ENCODE data around the gene CTSW. TPM values are rescaled to one million over a fixed set of nuclear protein-coding genes. Genes with fewer than 3 reads are reported as not detected.

CTSW gene
- total and polyA plus RNA-seq, 2 of the 4 experiments (the other 2 are of a cell fraction): 0.07 to 0.18 TPM

GRCh38 chr11:65900125-65900898 lies 20.7 kb downstream of the CTSW start, which contains the start of gene FOSL1:
TSS of gene FOSL1 (minus strand) at chr11:65900388. CDS start at chr11:65900339, 49 bp downstream.
- H3K79me1 ChIP-seq (ENCODE audit: low read depth in 1 of 2, low read length in 2 of 2): peaks cover 28 to 45% of the 10 kb centered on the region in 2 experiments
- H2BK5ac ChIP-seq (ENCODE audit: low read depth, low read length, poor library complexity, severe bottlenecking): peak within 1 kb of the TSS; percentile 100
- H4K20me1 ChIP-seq (ENCODE audit: insufficient read depth, low read length): peaks cover 43% of the 10 kb centered on the region
- CTCF ChIA-PET: interaction anchor here (0.6 to 1.1 kb wide), 2 partner anchors 12 to 257 kb away, joined by 3 to 4 read pairs; partner anchors contain the start of gene FIBP
- peak; percentile 97 for DNase-seq
- H3K9ac ChIP-seq (ENCODE audit: low read depth, low read length): peak within 1 kb of the TSS; percentile 99
- intact Hi-C loops (cut with micrococcal nuclease) (loop anchor here (2.0 kb wide), 1 partner anchor 14 kb away; no protein-coding TSS in a partner anchor), in situ Hi-C loops (cut with MboI; ENCODE audit: low sequenced_read_pairs) (no loop called here), dilution Hi-C loops (cut with HindIII; ENCODE audit: low sequenced_read_pairs, unreplicated experiment) (no loop called here)
- H3K4ac ChIP-seq (ENCODE audit: low read depth, low read length): peak within 1 kb of the TSS; percentile 99
- H3K4me3 ChIP-seq (ENCODE audit: insufficient read depth, low read depth, low read length): peak within 1 kb of the TSS; percentile 98
- H2AK9ac ChIP-seq (replicated peaks; ENCODE audit: low read depth, low read length, poor library complexity): peak within 1 kb of the TSS; percentile 99
- peaks cover 19% of the 10 kb centered on the region for H3K36me3 ChIP-seq (ENCODE audit: control insufficient read depth, insufficient read depth, low read length)
- 0% methylated on average over 35 of the region's 80 CpGs; no CpG with 5 or more reads in 1 of the 2 experiments for WGBS, 2 experiments (ENCODE audit: extremely low coverage in 2 of 2, insufficient read length in 1 of 2)
- no peaks in the 10 kb centered on the region for H3K27me3 ChIP-seq (ENCODE audit: control insufficient read depth, insufficient read depth, low read length)
- H3K18ac ChIP-seq (ENCODE audit: low read depth, low read length): peak within 1 kb of the TSS; percentile 96
- peak within 1 kb of the TSS; percentile 88 to 93 for H4K8ac ChIP-seq (ENCODE audit: low read depth in 2 of 2, low read length in 2 of 2)
- H2BK15ac ChIP-seq (ENCODE audit: low read depth, low read length): peak within 1 kb of the TSS; percentile 99
- peak within 1 kb of the TSS; percentile 100 for H3K14ac ChIP-seq (replicated peaks; ENCODE audit: low read depth, low read length)
- peak; percentile 78 for ATAC-seq (ENCODE audit: low read depth)
- peak within 1 kb of the TSS; percentile 100 for H3K27ac ChIP-seq (ENCODE audit: insufficient read depth, low read length)
- no peaks in the 10 kb centered on the region for H3K9me3 ChIP-seq (ENCODE audit: control insufficient read depth, insufficient read depth, low read length)
- H3K9me1 ChIP-seq (ENCODE audit: insufficient read depth, low read length): peaks cover 21% of the 10 kb centered on the region
- no TSS peak for BruUV-seq (replicated peaks)
- peak within 1 kb of the TSS; percentile 72 for H2AFZ ChIP-seq (replicated peaks; ENCODE audit: low read length, poor library complexity)
- peak within 1 kb of the TSS; percentile 99 for H3K56ac ChIP-seq (ENCODE audit: extremely low read depth, insufficient read depth, low read length)
- peak within 1 kb of the TSS; percentile 97 for H4K91ac ChIP-seq (ENCODE audit: insufficient read depth, low read depth, low read length)
- H3K4me1 ChIP-seq (ENCODE audit: control insufficient read depth, insufficient read depth, low read length): peaks cover 38% of the 10 kb centered on the region
- peak within 1 kb of the TSS; percentile 65 for H2BK20ac ChIP-seq (ENCODE audit: low read depth, low read length)
- peak within 1 kb of the TSS; percentile 82 for H4K5ac ChIP-seq (ENCODE audit: low read depth, low read length)
- POLR2A ChIA-PET (ENCODE audit: unreplicated experiment): interaction anchor here (0.6 to 2.9 kb wide), 7 partner anchors 9 to 34 kb away, joined by 3 to 17 read pairs (median 3); partner anchors contain the start of gene FIBP
- H3K4me2 ChIP-seq (ENCODE audit: low read depth, low read length): peak within 1 kb of the TSS; percentile 78
- peak within 1 kb of the TSS; percentile 100 for H2BK120ac ChIP-seq (ENCODE audit: low read depth, low read length)
- H2AK5ac ChIP-seq (ENCODE audit: low read depth, low read length): peak within 1 kb of the TSS; percentile 99
- peak within 1 kb of the TSS; percentile 100 for H3K23ac ChIP-seq (ENCODE audit: low read depth, low read length)
- TF ChIP-seq MAFK (IDR thresholded peaks at IDR 0.05; ENCODE audit: low read depth, low read length) (no peak), RCOR1 (IDR thresholded peaks at IDR 0.05; ENCODE audit: insufficient replicate concordance, low read length) (no peak), MXI1 (IDR thresholded peaks at IDR 0.05; ENCODE audit: borderline replicate concordance, low read depth, low read length) (no peak; the same call in 1 of the 2 replicates), CHD1 (IDR thresholded peaks at IDR 0.05; ENCODE audit: low read depth, low read length) (peak; percentile 72; the same call in 1 of the 2 replicates), RAD21 (IDR thresholded peaks at IDR 0.05; ENCODE audit: low read length) (0 out of 2 replicates have a peak, but pooled peaks have one; percentile 1), RFX5 (IDR thresholded peaks at IDR 0.05; ENCODE audit: low read depth, low read length) (no peak), NFE2L2 (IDR thresholded peaks at IDR 0.05; ENCODE audit: low read depth, low read length) (no peak; the same call in 1 of the 2 replicates), POLR2A (IDR thresholded peaks at IDR 0.05; ENCODE audit: low read depth, low read length) (peak; percentile 99), MAZ (IDR thresholded peaks at IDR 0.05; ENCODE audit: borderline replicate concordance, low read depth, low read length) (peak; percentile 92; the same call in 1 of the 2 replicates), SMC3 (IDR thresholded peaks at IDR 0.05; ENCODE audit: low read depth, low read length) (no peak), USF2 (IDR thresholded peaks at IDR 0.05; ENCODE audit: low read depth, low read length) (0 out of 2 replicates have a peak, but pooled peaks have one; percentile 3), CEBPB (IDR thresholded peaks at IDR 0.05; ENCODE audit: low read depth, low read length) (peak; percentile 40; the same call in 1 of the 2 replicates), ELK1 (IDR thresholded peaks at IDR 0.05; ENCODE audit: borderline replicate concordance, low read depth, low read length) (no peak), FOS (IDR thresholded peaks at IDR 0.05; ENCODE audit: low read depth, low read length) (peak; percentile 64; the same call in 1 of the 2 replicates), BHLHE40 (IDR thresholded peaks at IDR 0.05; ENCODE audit: low read depth, low read length) (peak; percentile 94)

Data from IMR-90 (cell line).